Subcutaneous adipose tissue (tissue), 4 donors: ENCODE results near the gene HGFAC. TPM values are rescaled to one million over a fixed set of nuclear protein-coding genes. Genes with fewer than 3 reads are reported as not detected.

ENCODE experiments used
- CTCF ChIP-seq: fragments of 450-650 bp; IDR thresholded peaks from one replicate; pipeline ENCODE4 v1.5.1; 2016; ENCODE audit warnings: low read depth, mild to moderate bottlenecking, control low read depth, antibody characterized with exemption, moderate library complexity
- total RNA-seq, 4 donors: library from RNA; depleted of rRNA; stranded (reverse); fragments of >200 nt; gene quantifications; one replicate each; pipeline ENCODE4 v1.1.0, GENCODE V29; 2016

Gene HGFAC
- total RNA-seq, 4 donors from 2014 or later, result not detected

- no peak for TF ChIP-seq CTCF
Measured at GRCh38 chr4:3422241-3422801, 19.4 kb upstream of the HGFAC start.

DNA sequence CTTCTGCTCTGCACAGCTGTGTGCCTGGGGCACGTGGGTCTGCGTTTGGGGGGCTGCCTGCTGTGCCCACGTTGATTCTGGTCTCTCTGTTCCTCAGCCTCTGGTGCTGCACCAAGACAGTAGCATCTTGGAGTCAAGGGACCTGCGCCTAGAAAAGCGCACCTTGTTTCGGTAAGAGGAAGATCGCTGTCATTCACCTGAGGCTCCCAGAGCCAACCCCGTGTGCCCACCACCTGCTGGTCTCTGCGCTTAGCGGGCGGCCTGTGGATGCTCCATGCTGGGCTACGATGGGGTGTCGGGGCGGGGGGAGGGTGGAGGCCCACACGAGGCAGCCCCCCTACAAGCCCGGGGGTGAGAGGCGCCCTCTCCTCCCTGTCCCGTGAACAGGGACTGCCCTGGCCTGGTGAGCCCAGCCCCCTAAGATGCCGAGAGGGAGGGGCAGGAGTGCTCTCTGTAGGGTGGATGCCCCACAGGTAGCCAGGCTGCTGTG is 18.9 kb upstream of the HGFAC start:
- TF ChIP-seq CTCF, result no peak

GRCh38 chr4:3423406-3423805 is 18.4 kb upstream of the HGFAC start:
- TF ChIP-seq CTCF, result no peak

GRCh38 chr4:3423952-3424351 is 17.8 kb upstream of the HGFAC start:
- TF ChIP-seq CTCF, result no peak

DNA sequence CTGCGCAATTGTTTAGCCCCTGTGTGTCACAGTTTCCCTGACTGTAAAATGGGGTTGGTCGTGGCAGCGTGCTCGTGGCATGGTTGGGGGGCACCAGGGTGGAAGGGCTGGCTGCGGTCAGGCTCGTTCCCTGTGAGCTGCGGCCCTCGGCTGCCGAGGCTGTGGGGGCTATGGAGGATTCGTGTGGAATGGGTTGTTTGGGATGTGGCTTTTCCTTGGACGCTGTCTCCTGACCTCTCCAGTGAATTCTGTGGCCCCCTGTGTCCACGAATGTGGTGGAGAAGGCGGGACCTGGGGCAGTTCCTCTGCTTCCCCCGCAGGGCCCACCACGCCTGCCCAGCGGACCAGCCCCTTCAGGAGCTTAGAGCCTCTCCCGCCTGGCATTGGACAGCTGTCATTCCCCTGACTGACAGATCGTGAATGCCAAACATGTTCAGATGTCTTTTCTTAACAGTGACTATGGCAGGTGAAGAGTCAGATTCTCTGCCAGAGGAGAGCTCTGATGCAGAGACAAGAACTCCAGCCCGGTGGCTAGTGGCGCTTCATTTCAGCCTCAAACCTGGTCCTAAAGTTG is 17.2 kb upstream of the HGFAC start:
- TF ChIP-seq CTCF, result no peak

DNA sequence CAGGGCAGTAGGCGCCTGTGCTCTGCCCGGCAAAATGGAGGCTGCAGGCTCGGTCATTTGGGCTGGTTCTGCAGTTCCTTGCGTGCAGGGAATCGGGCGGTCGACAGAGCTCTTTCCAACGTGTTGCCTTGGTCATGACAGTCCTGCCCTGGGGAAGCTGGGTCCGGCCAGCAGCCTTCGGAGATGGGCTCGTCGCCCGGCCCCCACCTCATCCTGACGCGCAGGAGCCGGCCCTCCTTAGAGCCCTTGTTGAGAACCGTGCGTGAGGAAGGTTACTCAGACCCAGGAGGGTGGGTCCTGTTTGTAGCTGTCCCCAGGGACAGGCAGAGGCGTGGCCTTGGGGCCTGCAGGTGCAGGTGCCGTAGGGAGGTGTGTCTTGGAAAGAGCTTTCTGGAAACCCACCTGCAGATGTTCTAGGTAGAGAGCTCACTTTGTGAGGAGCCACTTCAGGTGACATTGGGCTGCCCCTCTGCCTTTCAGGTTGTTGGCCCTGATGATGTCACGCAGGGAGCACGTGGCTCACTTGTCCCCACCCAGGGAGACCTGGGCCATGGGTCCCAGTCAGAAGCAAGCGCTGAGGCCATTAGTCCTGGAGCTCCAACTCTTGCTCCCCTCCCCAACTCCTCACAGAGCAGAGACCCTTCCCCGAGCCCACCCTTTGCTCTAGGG is 15.2 kb upstream of the HGFAC start:
- no peak for TF ChIP-seq CTCF

DNA sequence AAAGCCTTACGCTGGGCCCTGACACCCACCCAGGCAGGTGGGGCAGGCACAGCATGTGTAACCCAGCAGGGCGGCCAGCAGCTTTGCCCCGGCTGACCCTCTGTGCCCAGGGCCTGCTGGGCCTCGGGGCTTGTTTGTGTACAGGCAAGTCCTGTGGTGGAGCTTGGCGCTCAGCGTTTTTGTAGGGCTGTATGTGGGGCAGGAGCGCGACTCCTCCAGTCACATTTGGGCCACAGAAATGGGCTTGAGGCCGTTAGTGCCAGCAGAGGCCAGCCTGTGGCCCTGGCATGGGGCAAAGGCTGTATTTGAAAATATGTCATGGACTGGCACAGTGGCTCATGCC is 14.7 kb upstream of the HGFAC start:
- no peak for TF ChIP-seq CTCF
